ENCODE results near the gene CACNA1H.

DNA sequence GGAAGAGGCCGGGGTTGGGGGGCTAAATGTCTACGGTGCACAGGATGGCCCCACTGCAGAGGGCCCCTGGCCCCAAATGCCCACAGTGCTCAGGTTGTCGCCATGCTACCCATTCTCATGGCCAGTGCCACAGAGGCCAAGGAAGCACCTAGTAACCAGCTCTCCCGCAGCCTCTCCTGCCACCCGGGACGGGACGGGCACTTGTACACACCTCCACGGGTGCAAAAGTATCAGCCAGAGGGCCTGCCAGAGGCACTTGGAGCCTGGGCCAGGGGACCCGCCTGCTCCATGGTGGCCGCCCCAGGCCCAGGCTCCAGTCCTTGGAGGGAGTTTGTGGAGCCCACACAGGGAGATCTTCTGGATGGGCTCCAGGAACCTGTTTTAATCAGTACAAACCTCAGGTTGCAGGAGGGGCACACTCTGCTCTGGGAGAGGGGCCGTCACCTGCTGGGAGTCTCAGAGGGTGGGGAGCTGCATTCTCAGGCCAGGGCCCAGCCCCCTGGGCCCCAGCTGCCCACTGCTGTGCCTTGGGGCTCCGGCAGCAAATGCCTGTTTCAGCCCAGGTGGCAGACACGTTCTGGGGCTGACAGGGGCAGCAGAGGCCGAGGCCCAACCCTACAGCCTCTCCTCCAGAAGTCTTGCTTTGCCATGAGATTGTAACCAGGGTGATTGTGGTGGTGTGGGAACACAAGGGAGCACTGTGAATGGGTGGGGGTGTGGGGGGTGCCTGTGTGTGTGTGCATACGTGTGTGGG lies 110.9 kb downstream of the CACNA1H start:
- TF ChIP-seq POLR2A (IDR thresholded peaks at IDR 0.05; ENCODE audit: low read depth) = no peak
- TF ChIP-seq, protein P1, sequence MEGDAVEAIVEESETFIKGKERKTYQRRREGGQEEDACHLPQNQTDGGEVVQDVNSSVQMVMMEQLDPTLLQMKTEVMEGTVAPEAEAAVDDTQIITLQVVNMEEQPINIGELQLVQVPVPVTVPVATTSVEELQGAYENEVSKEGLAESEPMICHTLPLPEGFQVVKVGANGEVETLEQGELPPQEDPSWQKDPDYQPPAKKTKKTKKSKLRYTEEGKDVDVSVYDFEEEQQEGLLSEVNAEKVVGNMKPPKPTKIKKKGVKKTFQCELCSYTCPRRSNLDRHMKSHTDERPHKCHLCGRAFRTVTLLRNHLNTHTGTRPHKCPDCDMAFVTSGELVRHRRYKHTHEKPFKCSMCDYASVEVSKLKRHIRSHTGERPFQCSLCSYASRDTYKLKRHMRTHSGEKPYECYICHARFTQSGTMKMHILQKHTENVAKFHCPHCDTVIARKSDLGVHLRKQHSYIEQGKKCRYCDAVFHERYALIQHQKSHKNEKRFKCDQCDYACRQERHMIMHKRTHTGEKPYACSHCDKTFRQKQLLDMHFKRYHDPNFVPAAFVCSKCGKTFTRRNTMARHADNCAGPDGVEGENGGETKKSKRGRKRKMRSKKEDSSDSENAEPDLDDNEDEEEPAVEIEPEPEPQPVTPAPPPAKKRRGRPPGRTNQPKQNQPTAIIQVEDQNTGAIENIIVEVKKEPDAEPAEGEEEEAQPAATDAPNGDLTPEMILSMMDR (IDR thresholded peaks at IDR 0.05) = no peak
